Thymus (tissue), 11 donors: ENCODE measurements around the gene RNF114. TPM values are rescaled to one million over a fixed set of nuclear protein-coding genes. Genes with fewer than 3 reads are reported as not detected.
A peak's percentile ranks its signal among the peaks of the same experiment; 100 is the strongest.
"Not testable (repeated sequence)": the region's sequence is repeated elsewhere in the genome, so short reads cannot be mapped to it uniquely, and the experiment has no call there.

ENCODE experiments used
- DNase-seq, 9 donors: peaks; one replicate each; pipeline ENCODE4 v3.0.0-alpha.2; 2013; ENCODE audit warnings: low spot score in 9 of 9, low read depth in 6 of 9, missing footprints in 1 of 9
- H3K27ac ChIP-seq, 2 donors: one replicate each; pipeline ENCODE4 v1.5.1; 2013; ENCODE audit warnings: control low read depth in 1 of 2, low read depth in 1 of 2, low read length in 1 of 2, mild to moderate bottlenecking in 1 of 2, moderate library complexity in 1 of 2
- H3K27me3 ChIP-seq, 2 donors: one replicate each; pipeline ENCODE4 v1.5.1; 2013; ENCODE audit warnings: low read length in 1 of 2; ENCODE audit not compliant: control insufficient read depth in 2 of 2, insufficient read depth in 1 of 2
- H3K36me3 ChIP-seq, 2 donors: one replicate each; pipeline ENCODE4 v1.5.1; 2013; ENCODE audit warnings: low read length in 1 of 2, mild to moderate bottlenecking in 1 of 2, moderate library complexity in 1 of 2; ENCODE audit not compliant: control insufficient read depth in 2 of 2, insufficient read depth in 2 of 2
- H3K4me1 ChIP-seq, 2 donors: one replicate each; pipeline ENCODE4 v1.5.1; 2013; ENCODE audit warnings: low read length in 2 of 2; ENCODE audit not compliant: control insufficient read depth in 2 of 2, insufficient read depth in 2 of 2
- H3K4me3 ChIP-seq, 2 donors: one replicate each; pipeline ENCODE4 v1.5.1; 2013; ENCODE audit warnings: low read length in 2 of 2, control low read depth in 1 of 2, mild to moderate bottlenecking in 1 of 2
- H3K9me3 ChIP-seq, 2 donors: one replicate each; pipeline ENCODE4 v1.5.1; 2013; ENCODE audit warnings: low read length in 1 of 2, mild to moderate bottlenecking in 1 of 2; ENCODE audit not compliant: control insufficient read depth in 2 of 2, insufficient read depth in 1 of 2
- WGBS: extraction: QIAGEN DNeasy Blood & Tissue Kit; methylation state at CpG from one replicate; pipeline ENCODE4 v1.1.7; 2013; 5-methylcytosine and 5-hydroxymethylcytosine counted together
- polyA plus RNA-seq: library from polyadenylated mRNA; stranded (reverse); fragments of 200-250 nt; gene quantifications from one replicate; pipeline ENCODE4 v1.2.3, GENCODE V29; 2013
- total RNA-seq: library from RNA; stranded (reverse); fragments of 120-200 nt; gene quantifications from one replicate; pipeline ENCODE4 v1.2.4, GENCODE V29; 2013
- donor health status: healthy.

The RNF114 gene
- total and polyA plus RNA-seq, 2 donors, result 40.8 to 60.8 TPM

DNA sequence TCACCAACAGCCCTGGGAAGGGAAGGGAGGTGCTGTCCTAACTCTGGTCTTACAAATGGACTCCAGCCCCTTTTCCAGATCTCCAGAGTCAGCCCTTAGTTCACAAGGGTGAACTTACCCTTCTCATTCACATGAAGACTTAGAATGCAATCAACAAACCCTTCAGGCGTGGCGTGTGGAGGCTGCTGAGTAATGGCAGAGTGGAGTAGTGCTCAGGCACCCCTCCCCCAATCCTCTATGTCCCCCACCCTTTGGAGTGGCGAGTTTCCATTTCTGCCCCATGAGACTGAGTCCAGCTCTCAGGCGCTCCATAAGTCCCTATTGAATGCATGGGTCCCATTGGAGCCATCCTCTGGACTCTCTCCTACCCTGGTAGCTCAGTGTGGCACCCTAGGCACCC is 49.9 kb downstream of the RNF114 start:
- H3K4me3 ChIP-seq, result no peak overlapping the region
- H3K27me3 ChIP-seq, result peaks cover 2 to 27% of the 10 kb centered on the region in 2 donors
- H3K36me3 ChIP-seq, result no peaks in the 10 kb centered on the region
- no peak for DNase-seq
- peaks cover 10 to 28% of the 10 kb centered on the region in 2 donors for H3K4me1 ChIP-seq
- WGBS, result 95% methylated on average over 4 of the region's 4 CpGs
- H3K9me3 ChIP-seq, result no peaks in the 10 kb centered on the region
- no peak overlapping the region for H3K27ac ChIP-seq

DNA sequence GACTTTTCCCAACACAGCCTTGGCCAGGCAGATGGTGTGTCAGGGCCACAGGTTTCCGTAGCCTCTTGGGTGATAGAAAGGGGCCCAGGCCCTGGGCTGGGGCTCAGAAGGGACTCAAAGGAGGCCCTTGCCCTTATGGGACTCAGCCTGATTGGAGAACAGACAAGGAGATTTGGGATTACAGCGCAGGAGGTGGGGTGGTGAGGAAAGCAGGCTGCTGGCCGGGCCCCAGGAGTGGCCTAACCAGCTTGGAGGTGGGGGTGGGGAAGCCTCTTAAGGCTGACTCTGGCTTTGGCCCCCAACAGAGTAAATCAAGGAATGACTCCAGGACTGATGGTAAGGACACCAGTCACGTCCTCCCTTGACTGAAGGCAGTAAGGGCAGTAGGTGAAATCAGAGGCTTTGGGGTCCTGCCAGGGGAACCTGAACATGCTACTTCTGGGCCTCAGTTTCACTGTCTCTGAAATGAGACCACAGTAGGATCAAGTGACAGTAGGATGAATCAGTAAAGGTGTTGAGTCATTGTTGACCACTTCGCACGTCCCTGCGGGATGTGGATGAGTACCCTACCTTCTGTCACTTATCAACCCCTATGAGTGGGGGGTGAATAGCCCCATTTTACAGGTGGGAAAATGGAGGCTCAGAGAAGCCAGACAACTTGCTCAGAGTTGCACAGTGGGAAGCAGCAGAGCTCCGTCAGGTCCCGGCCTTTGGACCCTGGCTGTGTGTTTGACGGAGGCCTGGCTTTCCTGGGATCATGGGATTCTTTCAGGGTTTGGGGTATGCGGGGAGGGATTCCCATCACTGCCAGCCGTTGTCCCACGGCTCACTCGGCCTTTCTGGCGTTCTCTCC is 51.0 kb downstream of the RNF114 start:
- WGBS, result 92% methylated on average over 15 of the region's 15 CpGs
- H3K4me1 ChIP-seq, result peaks cover 8 to 22% of the 10 kb centered on the region in 2 donors
- DNase-seq, result no peak
- H3K9me3 ChIP-seq, result no peaks in the 10 kb centered on the region
- H3K27ac ChIP-seq, result no peak overlapping the region
- no peak overlapping the region for H3K4me3 ChIP-seq
- peaks cover 0 to 15% of the 10 kb centered on the region in 2 donors for H3K27me3 ChIP-seq
- H3K36me3 ChIP-seq, result no peaks in the 10 kb centered on the region

GRCh38 chr20:49987868-49988690 is 51.9 kb downstream of the RNF114 start:
- Histone ChIP-seq H3K27ac (no peak overlapping the region), H3K27me3 (peaks cover 0 to 11% of the 10 kb centered on the region in 2 donors), H3K4me3 (no peak overlapping the region), H3K4me1 (peaks cover 2 to 17% of the 10 kb centered on the region in 2 donors), H3K36me3 (no peaks in the 10 kb centered on the region), H3K9me3 (no peaks in the 10 kb centered on the region)
- DNase-seq, result no peak
- WGBS, result 88% methylated on average over 18 of the region's 18 CpGs

GRCh38 chr20:49989234-49990065 is 53.3 kb downstream of the RNF114 start:
- Histone ChIP-seq H3K27ac (peak overlapping the region in 1 of 2 donors; percentile 38), H3K4me1 (peaks cover 0 to 12% of the 10 kb centered on the region in 2 donors), H3K27me3 (peaks cover 0 to 3% of the 10 kb centered on the region in 2 donors), H3K36me3 (no peaks in the 10 kb centered on the region), H3K4me3 (no peak overlapping the region), H3K9me3 (no peaks in the 10 kb centered on the region)
- 61% methylated on average over 22 of the region's 22 CpGs for whole genome bisulfite sequencing
- DNase-seq, result no peak

DNA sequence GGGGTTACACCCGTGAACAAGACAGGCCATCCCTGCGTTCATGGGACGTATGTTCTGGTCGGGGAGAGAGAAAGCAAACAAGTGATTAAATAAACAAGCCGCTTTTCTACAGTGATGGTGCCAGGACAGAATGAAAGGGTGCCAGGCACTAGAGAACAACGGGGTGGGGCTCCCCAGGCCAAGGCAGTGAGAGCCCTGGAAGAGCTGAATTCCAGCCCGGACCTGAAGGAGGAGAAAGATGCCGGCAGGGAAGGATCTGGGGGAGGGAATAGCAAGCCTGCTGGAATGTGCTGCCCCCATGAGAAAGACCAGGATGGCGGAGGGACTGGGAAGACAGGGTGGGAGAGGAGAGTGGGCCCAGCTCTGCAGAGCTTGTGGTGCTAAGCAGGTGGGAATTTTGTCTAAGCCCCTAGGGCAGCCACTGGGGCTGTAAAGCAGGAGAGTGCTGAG is 54.1 kb downstream of the RNF114 start:
- no peak for DNase-seq
- Histone ChIP-seq H3K27me3 (peaks cover 0 to 1% of the 10 kb centered on the region in 2 donors), H3K4me1 (peaks cover 0 to 12% of the 10 kb centered on the region in 2 donors), H3K27ac (no peak overlapping the region), H3K4me3 (no peak overlapping the region), H3K9me3 (no peaks in the 10 kb centered on the region), H3K36me3 (no peaks in the 10 kb centered on the region)
- 92% methylated on average over 9 of the region's 9 CpGs for WGBS

DNA sequence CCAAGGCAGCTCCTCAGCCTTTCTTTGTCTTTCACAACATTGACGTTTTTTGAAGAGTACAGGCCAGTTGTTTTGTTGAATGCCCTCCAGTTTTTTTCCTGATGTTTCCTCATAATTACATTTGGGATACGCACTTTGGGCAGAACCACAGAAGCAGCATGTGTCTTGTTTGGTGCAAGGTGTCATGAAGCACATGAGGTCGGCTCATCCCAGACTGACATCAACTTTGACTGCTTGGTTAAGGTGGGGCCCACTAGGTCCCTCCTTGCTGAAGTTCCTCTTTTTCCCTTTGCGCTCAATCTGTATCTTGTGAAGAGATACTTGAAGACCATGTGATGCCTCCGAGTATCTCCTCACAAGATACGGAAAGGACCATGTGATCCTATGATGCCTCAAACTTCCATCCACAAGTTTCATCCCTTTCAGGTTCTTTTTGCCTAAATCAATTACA is 57.1 kb downstream of the RNF114 start:
- WGBS, result 23% methylated on average over 6 of the region's 6 CpGs
- Histone ChIP-seq H3K27ac (no peak overlapping the region), H3K27me3 (no peaks in the 10 kb centered on the region)

GRCh38 chr20:49995586-49995985 is 59.4 kb downstream of the RNF114 start:
- WGBS, result 95% methylated on average over 3 of the region's 3 CpGs
- DNase-seq, result no peak
- Histone ChIP-seq H3K4me3 (no peak overlapping the region), H3K27me3 (no peaks in the 10 kb centered on the region), H3K9me3 (no peaks in the 10 kb centered on the region), H3K27ac (no peak overlapping the region), H3K36me3 (no peaks in the 10 kb centered on the region), H3K4me1 (peaks cover 0 to 3% of the 10 kb centered on the region in 2 donors)

More for the DNA sequence above, 57.1 kb downstream of the RNF114 start:
- Histone ChIP-seq H3K9me3 (no peaks in the 10 kb centered on the region), H3K36me3 (no peaks in the 10 kb centered on the region), H3K4me1 (peaks cover 0 to 12% of the 10 kb centered on the region in 2 donors), H3K4me3 (no peak overlapping the region)
- DNase-seq, result no peak

DNA sequence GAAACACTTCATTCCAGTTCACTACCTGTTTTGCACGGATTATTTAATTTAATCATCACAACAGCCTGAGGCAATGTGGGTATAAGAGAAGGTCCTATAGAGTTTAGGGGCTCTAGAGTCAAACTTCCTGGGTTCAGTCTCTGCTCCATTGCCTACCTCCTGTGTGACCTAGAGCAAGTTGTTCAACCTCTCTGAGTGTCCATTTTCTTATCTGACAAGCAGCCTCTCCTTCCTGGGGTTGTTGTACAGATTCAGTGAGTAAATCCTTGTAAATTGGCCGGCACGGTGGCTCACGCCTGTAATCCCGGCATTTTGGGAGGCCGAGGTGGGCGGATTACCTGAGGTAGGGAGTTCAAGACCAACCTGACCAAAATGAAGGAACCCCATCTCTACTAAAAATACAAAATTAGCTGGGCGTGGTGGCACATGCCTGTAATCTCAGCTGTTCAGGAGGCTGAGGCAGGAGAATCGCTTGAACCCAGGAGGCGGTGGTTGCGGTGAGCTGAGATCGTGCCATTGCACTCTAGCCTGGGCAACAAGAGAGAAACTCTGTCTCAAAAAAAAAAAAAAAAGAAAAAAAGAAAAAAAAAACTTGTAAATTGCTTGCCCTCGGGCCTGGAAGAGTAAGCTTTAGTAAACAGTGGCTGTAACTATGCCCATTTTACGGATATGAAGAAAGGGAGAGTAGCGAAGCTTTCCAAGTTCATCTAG is 62.4 kb downstream of the RNF114 start:
- DNase-seq, result not testable (repeated sequence)

More for the DNA sequence above, 62.4 kb downstream of the RNF114 start:
- 90% methylated on average over 15 of the region's 15 CpGs for WGBS
- H3K4me1 ChIP-seq, H3K4me3 ChIP-seq, H3K9me3 ChIP-seq, H3K36me3 ChIP-seq, H3K27me3 ChIP-seq: not testable (repeated sequence)
- H3K27ac ChIP-seq, result peak overlapping the region in 1 of 2 donors; percentile 5
